Activated CD4-positive, alpha-beta T cell treated with anti-CD3 and anti-CD28 coated beads, Interleukin-10, Interleukin-2, amounts not matched to agents 100 ng/mL and 50 ng/mL, durations not matched to agents 16 hours and 8 hours (primary cell): Measurements from ENCODE around the gene COBLL1.

Experiments
- DNase-seq: peaks from one replicate; pipeline ENCODE4 v3.0.0-alpha.2; 2020

Gene COBLL1

GRCh38 chr2:164815071-164815793 lies 26.4 kb downstream of the COBLL1 start:
- DNase-seq = no peak

GRCh38 chr2:164813535-164813934 lies 28.1 kb downstream of the COBLL1 start:
- DNase-seq = no peak

- DNase-seq = no peak
These were observed 29.2 kb downstream of the COBLL1 start for GRCh38 chr2:164812378-164812777.

GRCh38 chr2:164811819-164812218 lies 29.8 kb downstream of the COBLL1 start:
- no peak for DNase-seq

- no peak for DNase-seq
These were observed 30.8 kb downstream of the COBLL1 start for GRCh38 chr2:164810843-164811242.

- no peak for DNase-seq
These were observed 32.8 kb downstream of the COBLL1 start for GRCh38 chr2:164808776-164809175.

- no peak for DNase-seq
These were observed 37.7 kb downstream of the COBLL1 start for GRCh38 chr2:164803776-164804466.

- no peak for DNase-seq
These were observed 39.4 kb downstream of the COBLL1 start for GRCh38 chr2:164802095-164802707.

- DNase-seq = no peak
These were observed 41.1 kb downstream of the COBLL1 start for GRCh38 chr2:164800572-164800971.

- no peak for DNase-seq
These were observed 44.0 kb downstream of the COBLL1 start for GRCh38 chr2:164797627-164798026.

GRCh38 chr2:164796999-164797398 lies 44.6 kb downstream of the COBLL1 start:
- no peak for DNase-seq

GRCh38 chr2:164794432-164795231 lies 47.0 kb downstream of the COBLL1 start:
- DNase-seq = no peak

- no peak for DNase-seq
These were observed 47.6 kb downstream of the COBLL1 start for GRCh38 chr2:164794016-164794415.

GRCh38 chr2:164793529-164793928 lies 48.1 kb downstream of the COBLL1 start:
- no peak for DNase-seq

GRCh38 chr2:164792316-164793170 lies 49.1 kb downstream of the COBLL1 start:
- DNase-seq = no peak

GRCh38 chr2:164789968-164790367 lies 51.7 kb downstream of the COBLL1 start:
- DNase-seq = no peak

- DNase-seq = no peak
These were observed 54.8 kb downstream of the COBLL1 start for GRCh38 chr2:164786787-164787186.

GRCh38 chr2:164785457-164785856 lies 56.2 kb downstream of the COBLL1 start:
- DNase-seq = no peak

GRCh38 chr2:164784376-164784775 lies 57.2 kb downstream of the COBLL1 start:
- DNase-seq = no peak

- DNase-seq = no peak
These were observed 59.3 kb downstream of the COBLL1 start for GRCh38 chr2:164782323-164782722.

- no peak for DNase-seq
These were observed 60.2 kb downstream of the COBLL1 start for GRCh38 chr2:164781394-164781793.

- DNase-seq = no peak
These were observed 60.9 kb downstream of the COBLL1 start for GRCh38 chr2:164780611-164781178.
